ENCODE measurements around the gene BOLA1. TPM values are rescaled to one million over a fixed set of nuclear protein-coding genes. Genes with fewer than 3 reads are reported as not detected.

Gene BOLA1
- total RNA-seq, 1 experiment from 2014 or later, result 20.4 TPM

DNA sequence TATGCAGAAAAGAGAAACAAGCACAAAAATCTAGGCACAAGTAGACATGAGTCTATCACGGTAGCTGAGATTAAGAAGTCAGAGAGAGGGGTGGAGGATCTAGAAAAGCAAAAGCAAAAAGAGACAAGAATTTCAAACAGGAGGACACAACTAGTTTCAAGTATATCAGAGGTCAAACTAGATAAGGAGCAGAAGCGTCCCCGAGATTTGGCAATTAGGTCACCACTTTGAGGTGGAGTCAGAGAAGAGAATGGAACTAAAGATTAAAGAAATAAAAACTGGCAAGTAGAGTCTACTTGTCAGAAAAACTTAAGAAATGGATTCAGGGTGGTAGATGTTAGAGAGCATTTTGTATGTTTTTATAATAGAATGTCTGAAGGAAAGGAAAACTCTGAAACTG, 26.0 kb downstream of the BOLA1 start:
- H3K9ac ChIP-seq (ENCODE audit: low read length), result no peak overlapping the region
- H3K36me3 ChIP-seq (ENCODE audit: control insufficient read depth in 1 of 2, insufficient read depth in 2 of 2, low read length in 2 of 2), result peaks cover 36 to 45% of the 10 kb centered on the region in 2 experiments; a peak in 3 of 4 replicates
- H2AFZ ChIP-seq (ENCODE audit: low read depth, low read length, poor library complexity, severe bottlenecking), result no peak overlapping the region
- no peak overlapping the region for H3K27ac ChIP-seq (ENCODE audit: low read depth, low read length)
- POLR2A ChIA-PET, result interaction anchor here (1.0 kb wide), 1 partner anchor 38 kb away, joined by 4 read pairs; a partner anchor contains a TSS
- ATAC-seq (no peak), DNase-seq (ENCODE audit: low read depth, low spot score) (no peak)
- H3K79me2 ChIP-seq (ENCODE audit: insufficient read depth, low read length), result peaks cover 44% of the 10 kb centered on the region
- H4K20me1 ChIP-seq (ENCODE audit: insufficient read depth), result peaks cover 5% of the 10 kb centered on the region; the same call in 1 of the 2 replicates
- no peaks in the 10 kb centered on the region for H3K9me2 ChIP-seq (ENCODE audit: insufficient read depth)
- H3K4me2 ChIP-seq (ENCODE audit: low read length), result no peak overlapping the region
- TF ChIP-seq SP1 (IDR thresholded peaks at IDR 0.05; ENCODE audit: low read depth) (no peak), RAD21 (IDR thresholded peaks at IDR 0.05; ENCODE audit: low read depth) (no peak)
- H3K27me3 ChIP-seq (ENCODE audit: insufficient read depth, low read length), result no peaks in the 10 kb centered on the region
- no peak overlapping the region for H3K4me3 ChIP-seq (replicated peaks in 1 of 2; ENCODE audit: low read depth in 1 of 2, low read length in 2 of 2)
- RAD21 ChIA-PET (ENCODE audit: low non-redundant PET in 1 of 2, low total read pairs in 2 of 2, uncharacterized antibody in 2 of 2, unreplicated experiment in 2 of 2), result no interaction called here
- intact Hi-C loops (cut with micrococcal nuclease), result no loop called here
- H3K4me1 ChIP-seq (ENCODE audit: control insufficient read depth in 1 of 2, insufficient read depth in 2 of 2, low read length in 2 of 2), result peaks cover 9 to 18% of the 10 kb centered on the region in 2 experiments; a peak in 3 of 4 replicates
- H3K9me3 ChIP-seq (ENCODE audit: control insufficient read depth in 1 of 2, insufficient read depth in 1 of 2, low read depth in 1 of 2, low read length in 2 of 2), result no peaks in the 10 kb centered on the region
- CTCF ChIA-PET, result no interaction called here
- no TSS peak for BruUV-seq (replicated peaks)

DNA sequence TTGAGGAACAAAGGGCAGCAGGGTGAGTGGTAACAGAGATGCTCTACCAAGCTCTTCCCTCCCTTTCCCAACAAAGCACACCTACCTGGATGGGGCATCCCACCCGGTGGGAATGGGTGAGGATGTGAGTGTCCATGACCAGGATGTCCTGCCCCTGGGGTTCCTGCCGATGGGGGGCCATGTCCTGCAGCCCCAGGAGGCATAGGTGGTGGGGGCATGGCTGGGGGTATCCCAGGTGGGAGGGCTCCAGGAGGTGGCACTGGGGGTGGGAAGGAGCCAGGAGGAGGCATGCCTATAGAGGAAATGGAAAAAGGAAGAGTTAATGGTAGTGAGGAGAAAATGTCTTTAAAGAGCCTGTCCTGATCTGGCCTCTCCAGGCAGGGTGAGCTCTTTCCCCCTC, 26.4 kb downstream of the BOLA1 start:
- no peak for ATAC-seq
- peaks cover 44% of the 10 kb centered on the region for H3K79me2 ChIP-seq (ENCODE audit: insufficient read depth, low read length)
- intact Hi-C loops (cut with micrococcal nuclease), result no loop called here
- peaks cover 9 to 18% of the 10 kb centered on the region in 2 experiments; a peak in 3 of 4 replicates for H3K4me1 ChIP-seq (ENCODE audit: control insufficient read depth in 1 of 2, insufficient read depth in 2 of 2, low read length in 2 of 2)
- H3K36me3 ChIP-seq (ENCODE audit: control insufficient read depth in 1 of 2, insufficient read depth in 2 of 2, low read length in 2 of 2), result peaks cover 36 to 45% of the 10 kb centered on the region in 2 experiments; a peak in 3 of 4 replicates
- no peak for DNase-seq (ENCODE audit: low read depth, low spot score)
- no peaks in the 10 kb centered on the region for H3K9me3 ChIP-seq (ENCODE audit: control insufficient read depth in 1 of 2, insufficient read depth in 1 of 2, low read depth in 1 of 2, low read length in 2 of 2)
- H3K9ac ChIP-seq (ENCODE audit: low read length), result no peak overlapping the region
- POLR2A ChIA-PET, result no interaction called here
- peaks cover 5% of the 10 kb centered on the region; the same call in 1 of the 2 replicates for H4K20me1 ChIP-seq (ENCODE audit: insufficient read depth)
- H2AFZ ChIP-seq (ENCODE audit: low read depth, low read length, poor library complexity, severe bottlenecking), result no peak overlapping the region
- peak overlapping the region; percentile 92; the same call in 1 of the 2 replicates for H3K4me2 ChIP-seq (ENCODE audit: low read length)
- no peaks in the 10 kb centered on the region for H3K9me2 ChIP-seq (ENCODE audit: insufficient read depth)
- no peak overlapping the region for H3K27ac ChIP-seq (ENCODE audit: low read depth, low read length)
- H3K27me3 ChIP-seq (ENCODE audit: insufficient read depth, low read length), result no peaks in the 10 kb centered on the region
- H3K4me3 ChIP-seq (replicated peaks in 1 of 2; ENCODE audit: low read depth in 1 of 2, low read length in 2 of 2), result peak overlapping the region in 1 of 2 experiments; percentile 99; a peak in 1 of 4 replicates
- CTCF ChIA-PET, result no interaction called here
- RAD21 ChIA-PET (ENCODE audit: low non-redundant PET in 1 of 2, low total read pairs in 2 of 2, uncharacterized antibody in 2 of 2, unreplicated experiment in 2 of 2), result no interaction called here
- no peak for TF ChIP-seq SP1 (IDR thresholded peaks at IDR 0.05; ENCODE audit: low read depth)
- no peak for TF ChIP-seq POLR2A (IDR thresholded peaks at IDR 0.05; ENCODE audit: borderline replicate concordance, extremely low read depth, insufficient read depth, insufficient read length)
- TF ChIP-seq JUND (IDR thresholded peaks at IDR 0.05), result no peak
- no peak for TF ChIP-seq RAD21 (IDR thresholded peaks at IDR 0.05; ENCODE audit: low read depth)
- no TSS peak for BruUV-seq (replicated peaks)

All from HCT116 (cell line).